K562 (cell line): ENCODE results near the gene CALML3. TPM values are rescaled to one million over a fixed set of nuclear protein-coding genes. Genes with fewer than 3 reads are reported as not detected.

Experiments
- ATAC-seq: fragments of 200-7000 bp; cut with Tn5 transposase; 3 replicates; pipeline ENCODE4 v1.9.1; 2020; ENCODE audit warnings: moderate library complexity
- BruUV-seq: library from RNA; stranded (reverse); fragments of 400-500 nt; replicated peaks from 2 replicates; lab custom pipeline; 2021; lab: Mats Ljungman, UMichigan
- CTCF ChIA-PET: fragments of 300-600 bp; formaldehyde crosslinking; extraction: SDS; loops from one replicate; lab custom pipeline; 2021; ENCODE audit warnings: low intra/inter-chr PET ratio; lab: Yijun Ruan, JAX
- POLR2A ChIA-PET: fragments of 300-600, 350-650 bp; sonication (Branson Sonifier 250); formaldehyde crosslinking; extraction: SDS; loops from one replicate; lab custom pipeline; 2021; ENCODE audit warnings: antibody characterized with exemption, inconsistent platforms; lab: Yijun Ruan, JAX
- DNase-seq, 4 experiments: peaks; one replicate each; pipeline versions ENCODE4 v3.0.0 to v3.0.0-alpha.2; 2011 to 2018; ENCODE audit warnings: low spot score in 3 of 4, mixed read lengths in 3 of 4; ENCODE audit errors: extremely low read depth in 1 of 4
- FAIRE-seq: peaks from 2 replicates; lab custom pipeline; 2011; peaks lifted over from hg19 to GRCh38; lab: Jason Lieb, UNC
- H2AFZ ChIP-seq: 2 replicates; pipeline ENCODE4 v1.6.0; 2011; ENCODE audit warnings: low read depth, low read length, control low read depth, inconsistent platforms
- H3K27ac ChIP-seq: fragments of 200-600 bp; 3 replicates; pipeline ENCODE4 v1.8.0; 2011; ENCODE audit warnings: low read depth, mild to moderate bottlenecking, control low read depth, inconsistent platforms, low read length, moderate library complexity, mixed read lengths; ENCODE audit errors: extremely low read depth
- H3K27me3 ChIP-seq, 2 experiments: fragments of 300-600 bp in 1 of 2; 2 replicates in 1 of 2; 3 replicates in 1 of 2; pipeline versions ENCODE4 v1.6.0 to v1.8.0; 2011; ENCODE audit warnings: inconsistent platforms in 2 of 2, low read length in 2 of 2, mild to moderate bottlenecking in 1 of 2, mixed read lengths in 1 of 2, moderate library complexity in 1 of 2; ENCODE audit not compliant: control insufficient read depth in 2 of 2, insufficient read depth in 2 of 2
- H3K36me3 ChIP-seq: fragments of 300-600 bp; 3 replicates; pipeline ENCODE4 v1.8.0; 2011; ENCODE audit warnings: mild to moderate bottlenecking, low read length, inconsistent platforms; ENCODE audit not compliant: control insufficient read depth, insufficient read depth
- H3K4me1 ChIP-seq, 2 experiments: fragments of 200-600 bp in 1 of 2; replicated peaks in 1 of 2; 2 replicates in 1 of 2; 3 replicates in 1 of 2; pipeline versions ENCODE4 v1.5.1 to v1.8.0; 2011; ENCODE audit warnings: inconsistent platforms in 2 of 2, low read length in 2 of 2, mild to moderate bottlenecking in 1 of 2, mixed read lengths in 1 of 2, moderate library complexity in 1 of 2; ENCODE audit not compliant: control insufficient read depth in 2 of 2, insufficient read depth in 2 of 2
- H3K4me2 ChIP-seq: 2 replicates; pipeline ENCODE4 v1.6.1; 2011; ENCODE audit warnings: low read length, control low read depth, inconsistent platforms, mixed read lengths; ENCODE audit not compliant: insufficient read depth
- H3K4me3 ChIP-seq: fragments of 200-600 bp; sonication (generic), shearing (Covaris generic); 2 replicates; pipeline ENCODE4 v1.5.1; 2016; ENCODE audit warnings: control low read depth, inconsistent platforms
- H3K79me2 ChIP-seq: fragments of 200-600 bp; 3 replicates; pipeline ENCODE4 v1.8.0; 2011; ENCODE audit warnings: low read length, inconsistent platforms; ENCODE audit not compliant: control insufficient read depth, insufficient read depth
- H3K9ac ChIP-seq, 2 experiments: 2 replicates each; pipeline versions ENCODE4 v1.6.0 to v1.6.1; 2011; ENCODE audit warnings: low read depth in 2 of 2, low read length in 2 of 2, control low read depth in 1 of 2, inconsistent platforms in 1 of 2, mild to moderate bottlenecking in 1 of 2, mixed read lengths in 1 of 2; ENCODE audit not compliant: insufficient read depth in 1 of 2
- H3K9me1 ChIP-seq: one replicate; pipeline ENCODE4 v1.6.0; 2011; ENCODE audit warnings: inconsistent platforms, mild to moderate bottlenecking, low read length, moderate library complexity; ENCODE audit not compliant: control insufficient read depth, insufficient read depth
- H3K9me3 ChIP-seq: replicated peaks from 2 replicates; pipeline ENCODE4 v1.5.1; 2011; ENCODE audit warnings: low read depth, low read length, inconsistent platforms; ENCODE audit not compliant: control insufficient read depth, insufficient read depth
- H4K20me1 ChIP-seq: replicated peaks from 2 replicates; pipeline ENCODE4 v1.6.1; 2011; ENCODE audit warnings: low read length, inconsistent platforms, mixed read lengths; ENCODE audit not compliant: control insufficient read depth, insufficient read depth
- ATF1 ChIP-seq, 2 experiments: fragments of 450-650 bp in 1 of 2; IDR thresholded peaks; 2 replicates each; pipeline ENCODE4 v1.6.1; 2016; ENCODE audit warnings: missing compliant biosample characterization in 1 of 2, missing genetic modification characterization in 1 of 2
- EHMT2 ChIP-seq: fragments of 450-650 bp; IDR thresholded peaks from 2 replicates; pipeline ENCODE4 v1.6.1; 2018; ENCODE audit warnings: antibody characterized with exemption
- HLTF ChIP-seq: fragments of 450-650 bp; IDR thresholded peaks from 2 replicates; pipeline ENCODE4 v1.6.1; 2016
- LEF1 ChIP-seq: fragments of 450-650 bp; IDR thresholded peaks from 2 replicates; pipeline ENCODE4 v1.6.1; 2016; ENCODE audit warnings: mild to moderate bottlenecking
- MYBL2 ChIP-seq, 2 experiments: fragments of 450-650 bp in 1 of 2; sonication (generic) in 1 of 2; formaldehyde crosslinking in 1 of 2; IDR thresholded peaks; 2 replicates each; pipeline versions ENCODE4 v1.6.1 to v1.8.1; 2017 to 2022; ENCODE audit warnings: borderline replicate concordance in 1 of 2, inconsistent platforms in 1 of 2, low read depth in 1 of 2, mild to moderate bottlenecking in 1 of 2, missing genetic modification reagents in 1 of 2, moderate library complexity in 1 of 2
- NCOA4 ChIP-seq: fragments of 450-650 bp; IDR thresholded peaks from 2 replicates; pipeline ENCODE4 v1.6.1; 2018; ENCODE audit warnings: mild to moderate bottlenecking; ENCODE audit not compliant: partially characterized antibody
- NKRF ChIP-seq: fragments of 450-650 bp; IDR thresholded peaks from 2 replicates; pipeline ENCODE4 v1.6.1; 2016; ENCODE audit warnings: borderline replicate concordance
- PTTG1 ChIP-seq: fragments of 450-650 bp; IDR thresholded peaks from 2 replicates; pipeline ENCODE4 v1.6.1; 2016; ENCODE audit warnings: low read depth, mild to moderate bottlenecking, missing genetic modification characterization, missing compliant biosample characterization
- SMARCA5 ChIP-seq: fragments of 450-650 bp; IDR thresholded peaks from 2 replicates; pipeline ENCODE4 v1.6.1; 2016
- SMARCE1 ChIP-seq: fragments of 450-650 bp; IDR thresholded peaks from 2 replicates; pipeline ENCODE4 v1.7.1; 2016; ENCODE audit warnings: mild to moderate bottlenecking
- TRIM24 ChIP-seq, 2 experiments: fragments of 450-650 bp; IDR thresholded peaks; 2 replicates each; pipeline ENCODE4 v1.6.1; 2016
- TRIM25 ChIP-seq: fragments of 450-650 bp; IDR thresholded peaks from 2 replicates; pipeline ENCODE4 v1.7.0; 2016; ENCODE audit warnings: borderline replicate concordance
- TSC22D4 ChIP-seq: fragments of 450-650 bp; IDR thresholded peaks from 2 replicates; pipeline ENCODE4 v1.6.1; 2016; ENCODE audit warnings: missing genetic modification characterization, missing biosample characterization, control low read depth
- ZEB2 ChIP-seq: fragments of 450-650 bp; IDR thresholded peaks from 2 replicates; pipeline ENCODE4 v1.6.1; 2016
- WGBS: fragments of 100-300 bp; shearing (Covaris generic); methylation state at CpG from one replicate; pipeline ENCODE4 v1.1.6; 2016; ENCODE audit warnings: low coverage, mixed read lengths; ENCODE audit not compliant: insufficient coverage; ENCODE audit errors: missing lambda C conversion rate; 5-methylcytosine and 5-hydroxymethylcytosine counted together
- in situ Hi-C: fragments of 300-500 bp; cut with MboI; formaldehyde crosslinking; loops from 4 replicates; pipeline ENCODE4 v1.15.0; 2018; ENCODE audit warnings: inconsistent platforms, mixed read lengths
- intact Hi-C: fragments of 100-400 bp; cut with micrococcal nuclease; formaldehyde crosslinking; loops from 2 replicates; pipeline ENCODE4 v1.14.2; 2022
- polyA plus RNA-seq, 8 experiments: library from polyadenylated mRNA; depleted of rRNA in 4 of 8; stranded (reverse) in 5 of 8; unstranded in 3 of 8; fragments of >200 nt; fragmentation: Nextera tagmentation in 2 of 8; fragmentation: Illumina TruSeq in 1 of 8; extraction: Ambion mirVana in 2 of 8; extraction: Trizol in 1 of 8; gene quantifications; 2 replicates each; pipeline versions ENCODE4 v1.2.1 to v1.2.3, GENCODE V29; 2011 to 2014; ENCODE audit warnings: inconsistent platforms in 1 of 8, missing spikeins in 1 of 8
- total RNA-seq, 7 experiments: library from RNA; depleted of rRNA in 6 of 7; stranded (reverse); fragments of >200 nt in 6 of 7; fragmentation: Illumina TruSeq in 2 of 7; extraction: Trizol in 2 of 7; gene quantifications; 2 replicates each; pipeline versions ENCODE4 v1.2.1 to v1.2.3, GENCODE V29; 2011 to 2021; ENCODE audit warnings: low replicate concordance in 1 of 7

The CALML3 gene
- total and polyA plus RNA-seq, 9 of the 15 experiments (the other 6 are each of a cell fraction or from before 2014, with no cell fraction given) = not detected

GRCh38 chr10:5497289-5497688 lies 27.5 kb upstream of the CALML3 start:
- no peak overlapping the region for H3K27ac ChIP-seq
- intact Hi-C loops = no loop called here
- H3K9ac ChIP-seq = peak overlapping the region in 1 of 2 experiments; percentile 68; a peak in 2 of 4 replicates
- no peaks in the 10 kb centered on the region for H3K9me3 ChIP-seq
- ChIA-PET CTCF (no interaction called here), POLR2A (no interaction called here)
- no TSS peak for BruUV-seq
- H3K4me2 ChIP-seq = no peak overlapping the region
- FAIRE-seq = no peak
- no peaks in the 10 kb centered on the region for H3K79me2 ChIP-seq
- H3K4me3 ChIP-seq = no peak overlapping the region
- 0 out of 2 replicates have a peak overlapping the region, but pooled peaks have one; percentile 11 for H2AFZ ChIP-seq
- H3K36me3 ChIP-seq = no peaks in the 10 kb centered on the region
- no peaks in the 10 kb centered on the region for H4K20me1 ChIP-seq
- H3K9me1 ChIP-seq = no peaks in the 10 kb centered on the region
- WGBS = 89% methylated on average over 5 of the region's 6 CpGs
- no peak for ATAC-seq
- in situ Hi-C loops = no loop called here
- peaks cover 0 to 10% of the 10 kb centered on the region in 2 experiments; a peak in 2 of 5 replicates for H3K27me3 ChIP-seq
- no peak for DNase-seq
- H3K4me1 ChIP-seq = peaks cover 15 to 46% of the 10 kb centered on the region in 2 experiments
- TF ChIP-seq TSC22D4 (tag) (peak; percentile 83), TRIM24 (IDR thresholded peaks at IDR 0.05) (peak in 1 of 2 experiments; percentile 59; a peak in 3 of 4 replicates), PTTG1 (tag) (no peak), SMARCE1 (peak; percentile 20; the same call in 1 of the 2 replicates), NCOA4 (peak; percentile 43), EHMT2 (0 out of 2 replicates have a peak, but pooled peaks have one; percentile 27), NKRF (peak; percentile 59; the same call in 1 of the 2 replicates), ZEB2 (0 out of 2 replicates have a peak, but pooled peaks have one; percentile 36), LEF1 (0 out of 2 replicates have a peak, but pooled peaks have one; percentile 28), SMARCA5 (peak; percentile 69; the same call in 1 of the 2 replicates), ATF1 (CRISPR knock-in tag; IDR thresholded peaks at IDR 0.05) (no peak), ATF1 (tag; IDR thresholded peaks at IDR 0.05) (no peak), HLTF (0 out of 2 replicates have a peak, but pooled peaks have one; percentile 52), MYBL2 (IDR thresholded peaks at IDR 0.05; ENCODE audit: low read depth) (peak; percentile 29; the same call in 1 of the 2 replicates), MYBL2 (CRISPR knock-in tag; IDR thresholded peaks at IDR 0.05; ENCODE audit: borderline replicate concordance) (no peak), TRIM25 (0 out of 2 replicates have a peak, but pooled peaks have one; percentile 20)
